GM21367 (cell line): Measurements from ENCODE around the gene LBHD2.

Experiments
- ATAC-seq: cut with Tn5 transposase; IDR thresholded peaks from one replicate; pipeline ENCODE4 v1.9.1; 2021; ENCODE audit not compliant: unreplicated experiment

Gene LBHD2

GRCh38 chr14:103130017-103130764 lies 46.2 kb downstream of the LBHD2 start:
- ATAC-seq, result no peak

- no peak for ATAC-seq
These were observed 47.0 kb downstream of the LBHD2 start for GRCh38 chr14:103130965-103131364.

- no peak for ATAC-seq
These were observed 47.6 kb downstream of the LBHD2 start for GRCh38 chr14:103131580-103131979.

GRCh38 chr14:103132381-103133209 lies 48.6 kb downstream of the LBHD2 start:
- ATAC-seq, result no peak

- no peak for ATAC-seq
These were observed 49.5 kb downstream of the LBHD2 start for GRCh38 chr14:103133210-103134140.

GRCh38 chr14:103134405-103134804 lies 50.4 kb downstream of the LBHD2 start:
- ATAC-seq, result no peak

GRCh38 chr14:103134919-103135318 lies 50.9 kb downstream of the LBHD2 start:
- no peak for ATAC-seq

GRCh38 chr14:103135333-103136260 lies 51.6 kb downstream of the LBHD2 start:
- no peak for ATAC-seq

- ATAC-seq, result no peak
These were observed 52.6 kb downstream of the LBHD2 start for GRCh38 chr14:103136388-103137271.

- no peak for ATAC-seq
These were observed 53.8 kb downstream of the LBHD2 start for GRCh38 chr14:103137689-103138300.

- no peak for ATAC-seq
These were observed 54.5 kb downstream of the LBHD2 start for GRCh38 chr14:103138301-103139131.

GRCh38 chr14:103139132-103140025 lies 55.4 kb downstream of the LBHD2 start:
- ATAC-seq, result no peak
